ENCODE measurements around the gene CMC1.

Gene CMC1

DNA sequence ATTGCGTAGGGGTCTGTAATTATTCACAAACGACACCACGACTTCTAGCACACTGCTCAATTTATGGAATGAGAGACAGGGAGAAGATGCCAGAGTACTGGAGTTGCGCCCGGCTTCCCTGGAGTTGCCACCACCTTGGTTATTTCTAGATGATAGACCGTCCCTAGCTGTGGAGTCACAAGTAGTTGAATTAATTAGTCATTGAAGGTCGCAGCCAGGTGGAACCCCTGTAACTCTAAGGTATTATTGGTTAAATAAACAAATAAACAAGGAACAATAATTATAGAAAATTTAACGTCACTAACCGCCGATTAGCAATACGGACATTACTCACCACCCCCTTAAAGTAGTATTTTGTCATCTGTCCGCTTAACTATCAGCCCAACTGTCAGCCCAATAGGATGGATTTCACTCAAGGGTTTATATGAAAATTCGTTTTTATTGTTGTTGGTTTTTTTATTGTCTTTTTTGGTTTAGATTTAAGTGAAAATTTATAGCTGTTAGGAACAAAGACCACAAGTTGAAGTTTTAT is 108.1 kb downstream of the CMC1 start:
- in situ Hi-C loops (cut with HindIII; ENCODE audit: low sequenced_read_pairs): no loop called here
